Glutamatergic neuron (in vitro differentiated cells): Measurements from ENCODE around the gene TBKBP1. TPM values are rescaled to one million over a fixed set of nuclear protein-coding genes. Genes with fewer than 3 reads are reported as not detected.

Experiments used
- DNase-seq: peaks from one replicate; pipeline ENCODE4 v3.0.0; 2022
- H3K27ac Mint-ChIP-seq: one replicate; pipeline ENCODE4 v1.8.0; 2020; ENCODE audit warnings: mild to moderate bottlenecking, mixed read lengths, inconsistent platforms; ENCODE audit not compliant: unreplicated experiment
- H3K27me3 Mint-ChIP-seq: one replicate; pipeline ENCODE4 v1.8.0; 2020; ENCODE audit warnings: mild to moderate bottlenecking, moderate library complexity, mixed read lengths, inconsistent platforms; ENCODE audit not compliant: unreplicated experiment
- H3K36me3 Mint-ChIP-seq: one replicate; pipeline ENCODE4 v1.8.0; 2020; ENCODE audit warnings: mild to moderate bottlenecking, mixed read lengths, inconsistent platforms; ENCODE audit not compliant: unreplicated experiment
- H3K4me1 Mint-ChIP-seq: one replicate; pipeline ENCODE4 v1.8.0; 2020; ENCODE audit warnings: mild to moderate bottlenecking, low read depth, mixed read lengths, inconsistent platforms; ENCODE audit not compliant: unreplicated experiment
- H3K4me3 Mint-ChIP-seq: one replicate; pipeline ENCODE4 v1.8.0; 2020; ENCODE audit warnings: mild to moderate bottlenecking, mixed read lengths, inconsistent platforms; ENCODE audit not compliant: unreplicated experiment
- H3K9me3 Mint-ChIP-seq: one replicate; pipeline ENCODE4 v1.8.0; 2020; ENCODE audit warnings: mild to moderate bottlenecking, moderate library complexity, mixed read lengths, inconsistent platforms; ENCODE audit not compliant: unreplicated experiment
- total RNA-seq: library from RNA; stranded (reverse); fragmentation: NEBNext Ultra II Directional; extraction: Animal tissue kit (Norgen Biotek cat#: 25700); gene quantifications from one replicate; pipeline ENCODE4 v1.2.1, GENCODE V29; 2021; ENCODE audit not compliant: unreplicated experiment
- TF ChIP-seq, protein P1 (sequence below): fragments of 200-600 bp; sonication (generic); IDR thresholded peaks from one replicate; pipeline ENCODE4 v1.5.0; 2021; ENCODE audit not compliant: partially characterized antibody, unreplicated experiment

The TBKBP1 gene
- total RNA-seq, 1 donor from 2014 or later, result 30.7 TPM

DNA sequence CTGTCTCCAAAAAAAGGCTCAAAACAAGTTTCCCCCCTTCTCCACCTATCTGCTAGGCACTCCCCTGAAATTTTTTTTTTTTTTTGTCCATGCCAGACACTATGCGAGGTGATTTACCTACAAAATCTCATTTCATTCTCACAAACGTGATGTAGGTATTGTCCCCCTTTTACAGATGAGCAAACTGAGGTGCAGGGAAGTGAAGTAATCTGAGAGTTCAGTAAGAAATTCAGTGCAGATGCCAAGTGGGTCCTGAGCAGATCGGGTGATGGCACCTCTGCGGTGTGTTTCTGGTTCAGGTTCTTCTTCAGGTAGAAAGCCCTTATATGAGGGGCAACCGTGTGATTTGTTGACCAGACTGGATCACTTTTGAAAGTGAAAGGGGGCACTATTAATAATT lies 9.7 kb downstream of the TBKBP1 start:
- H3K27me3 Mint-ChIP-seq, result peaks cover 16% of the 10 kb centered on the region
- DNase-seq, result no peak

GRCh38 chr17:47704116-47704515 lies 10.2 kb downstream of the TBKBP1 start:
- no peak overlapping the region for H3K27ac Mint-ChIP-seq
- no peak for DNase-seq
- TF ChIP-seq, protein P1, sequence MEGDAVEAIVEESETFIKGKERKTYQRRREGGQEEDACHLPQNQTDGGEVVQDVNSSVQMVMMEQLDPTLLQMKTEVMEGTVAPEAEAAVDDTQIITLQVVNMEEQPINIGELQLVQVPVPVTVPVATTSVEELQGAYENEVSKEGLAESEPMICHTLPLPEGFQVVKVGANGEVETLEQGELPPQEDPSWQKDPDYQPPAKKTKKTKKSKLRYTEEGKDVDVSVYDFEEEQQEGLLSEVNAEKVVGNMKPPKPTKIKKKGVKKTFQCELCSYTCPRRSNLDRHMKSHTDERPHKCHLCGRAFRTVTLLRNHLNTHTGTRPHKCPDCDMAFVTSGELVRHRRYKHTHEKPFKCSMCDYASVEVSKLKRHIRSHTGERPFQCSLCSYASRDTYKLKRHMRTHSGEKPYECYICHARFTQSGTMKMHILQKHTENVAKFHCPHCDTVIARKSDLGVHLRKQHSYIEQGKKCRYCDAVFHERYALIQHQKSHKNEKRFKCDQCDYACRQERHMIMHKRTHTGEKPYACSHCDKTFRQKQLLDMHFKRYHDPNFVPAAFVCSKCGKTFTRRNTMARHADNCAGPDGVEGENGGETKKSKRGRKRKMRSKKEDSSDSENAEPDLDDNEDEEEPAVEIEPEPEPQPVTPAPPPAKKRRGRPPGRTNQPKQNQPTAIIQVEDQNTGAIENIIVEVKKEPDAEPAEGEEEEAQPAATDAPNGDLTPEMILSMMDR, result no peak
- peaks cover 16% of the 10 kb centered on the region for H3K27me3 Mint-ChIP-seq
- H3K4me3 Mint-ChIP-seq, result no peak overlapping the region
- peaks cover 13% of the 10 kb centered on the region for H3K4me1 Mint-ChIP-seq
- peaks cover 4% of the 10 kb centered on the region for H3K9me3 Mint-ChIP-seq
- peaks cover 7% of the 10 kb centered on the region for H3K36me3 Mint-ChIP-seq

More for the DNA sequence above, 9.7 kb downstream of the TBKBP1 start:
- Mint-ChIP-seq H3K4me1 (peaks cover 13% of the 10 kb centered on the region), H3K9me3 (peaks cover 4% of the 10 kb centered on the region), H3K36me3 (peaks cover 7% of the 10 kb centered on the region), H3K4me3 (no peak overlapping the region), H3K27ac (no peak overlapping the region)
- TF ChIP-seq, protein P1, result no peak

- no peak for DNase-seq
- TF ChIP-seq, protein P1, result no peak
- H3K27ac Mint-ChIP-seq, result no peak overlapping the region
- H3K9me3 Mint-ChIP-seq, result peaks cover 4% of the 10 kb centered on the region
- peaks cover 7% of the 10 kb centered on the region for H3K36me3 Mint-ChIP-seq
- H3K4me3 Mint-ChIP-seq, result no peak overlapping the region
- H3K27me3 Mint-ChIP-seq, result peaks cover 19% of the 10 kb centered on the region
- H3K4me1 Mint-ChIP-seq, result peaks cover 13% of the 10 kb centered on the region
These were observed 10.8 kb downstream of the TBKBP1 start for GRCh38 chr17:47704736-47705135.

GRCh38 chr17:47705536-47706530 lies 11.9 kb downstream of the TBKBP1 start:
- Mint-ChIP-seq H3K9me3 (peaks cover 6% of the 10 kb centered on the region), H3K27ac (no peak overlapping the region), H3K36me3 (peaks cover 7% of the 10 kb centered on the region), H3K4me3 (no peak overlapping the region), H3K4me1 (peaks cover 13% of the 10 kb centered on the region), H3K27me3 (peaks cover 21% of the 10 kb centered on the region)
- TF ChIP-seq, protein P1, result no peak
- no peak for DNase-seq
